Choroid plexus epithelial cell (primary cell): Measurements from ENCODE around the gene TSPAN17.

Source experiments
- DNase-seq: peaks from one replicate; pipeline ENCODE4 v3.0.0-alpha.2; 2010; ENCODE audit warnings: low read depth
- H3K4me3 ChIP-seq: 2 replicates; pipeline ENCODE4 v1.5.1; 2011; ENCODE audit warnings: low read depth, mild to moderate bottlenecking, control low read depth, low read length, moderate library complexity
- TF ChIP-seq, protein P1 (sequence below): conservative IDR thresholded peaks from 2 replicates; pipeline ENCODE4 v1.5.1; 2011; ENCODE audit warnings: low read depth, mild to moderate bottlenecking, control low read depth, inconsistent platforms, low read length, moderate library complexity

TSPAN17 gene

GRCh38 chr5:176660530-176660859, 13.2 kb downstream of the TSPAN17 start:
- no peak for DNase-seq
- TF ChIP-seq, protein P1, sequence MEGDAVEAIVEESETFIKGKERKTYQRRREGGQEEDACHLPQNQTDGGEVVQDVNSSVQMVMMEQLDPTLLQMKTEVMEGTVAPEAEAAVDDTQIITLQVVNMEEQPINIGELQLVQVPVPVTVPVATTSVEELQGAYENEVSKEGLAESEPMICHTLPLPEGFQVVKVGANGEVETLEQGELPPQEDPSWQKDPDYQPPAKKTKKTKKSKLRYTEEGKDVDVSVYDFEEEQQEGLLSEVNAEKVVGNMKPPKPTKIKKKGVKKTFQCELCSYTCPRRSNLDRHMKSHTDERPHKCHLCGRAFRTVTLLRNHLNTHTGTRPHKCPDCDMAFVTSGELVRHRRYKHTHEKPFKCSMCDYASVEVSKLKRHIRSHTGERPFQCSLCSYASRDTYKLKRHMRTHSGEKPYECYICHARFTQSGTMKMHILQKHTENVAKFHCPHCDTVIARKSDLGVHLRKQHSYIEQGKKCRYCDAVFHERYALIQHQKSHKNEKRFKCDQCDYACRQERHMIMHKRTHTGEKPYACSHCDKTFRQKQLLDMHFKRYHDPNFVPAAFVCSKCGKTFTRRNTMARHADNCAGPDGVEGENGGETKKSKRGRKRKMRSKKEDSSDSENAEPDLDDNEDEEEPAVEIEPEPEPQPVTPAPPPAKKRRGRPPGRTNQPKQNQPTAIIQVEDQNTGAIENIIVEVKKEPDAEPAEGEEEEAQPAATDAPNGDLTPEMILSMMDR: no peak
- H3K4me3 ChIP-seq: no peak overlapping the region

DNA sequence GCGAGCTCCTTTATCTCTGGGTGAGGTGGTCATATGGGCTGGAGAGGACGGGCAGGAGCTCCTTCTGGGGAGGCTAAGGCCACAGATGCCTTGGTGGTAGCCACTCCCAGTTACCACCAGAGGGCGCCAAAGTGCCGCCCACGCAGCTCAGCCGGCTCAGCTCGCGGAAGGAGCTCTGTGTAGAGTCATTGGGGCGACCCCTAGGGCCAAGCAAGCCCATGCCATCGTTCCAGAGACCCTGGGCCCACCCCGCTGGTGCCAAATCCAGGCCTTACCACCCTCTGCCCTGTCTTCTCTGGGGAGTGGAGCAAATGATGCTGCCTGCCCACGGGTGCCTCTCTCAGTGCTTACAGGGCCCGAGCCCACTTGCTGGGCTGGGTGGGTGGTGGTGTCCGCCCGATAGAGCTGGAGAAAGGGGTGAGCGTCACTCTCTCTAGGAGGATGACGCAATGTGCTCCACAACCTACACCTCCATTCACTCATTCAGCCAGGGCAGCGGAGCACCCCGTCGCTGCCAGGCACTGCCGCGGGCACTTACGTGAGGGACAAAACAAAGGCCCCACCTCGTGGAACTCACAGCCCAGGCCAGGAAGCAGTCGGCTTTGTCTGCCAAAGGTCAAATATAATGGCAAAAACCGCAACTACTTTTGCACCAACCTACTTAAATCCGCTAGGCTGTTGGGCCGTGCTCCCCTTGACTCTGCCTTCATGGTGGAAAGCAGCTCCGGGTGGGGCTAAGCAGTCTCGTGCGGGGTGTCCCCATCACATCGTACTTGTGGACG, 13.8 kb downstream of the TSPAN17 start:
- TF ChIP-seq, protein P1: peak; percentile 93
- DNase-seq: peak; percentile 81
- H3K4me3 ChIP-seq: no peak overlapping the region

- TF ChIP-seq, protein P1: no peak
- no peak for DNase-seq
- no peak overlapping the region for H3K4me3 ChIP-seq
These were observed 14.4 kb downstream of the TSPAN17 start for GRCh38 chr5:176661676-176662075.

GRCh38 chr5:176662371-176663333, 15.4 kb downstream of the TSPAN17 start:
- no peak overlapping the region for H3K4me3 ChIP-seq
- no peak for DNase-seq

DNA sequence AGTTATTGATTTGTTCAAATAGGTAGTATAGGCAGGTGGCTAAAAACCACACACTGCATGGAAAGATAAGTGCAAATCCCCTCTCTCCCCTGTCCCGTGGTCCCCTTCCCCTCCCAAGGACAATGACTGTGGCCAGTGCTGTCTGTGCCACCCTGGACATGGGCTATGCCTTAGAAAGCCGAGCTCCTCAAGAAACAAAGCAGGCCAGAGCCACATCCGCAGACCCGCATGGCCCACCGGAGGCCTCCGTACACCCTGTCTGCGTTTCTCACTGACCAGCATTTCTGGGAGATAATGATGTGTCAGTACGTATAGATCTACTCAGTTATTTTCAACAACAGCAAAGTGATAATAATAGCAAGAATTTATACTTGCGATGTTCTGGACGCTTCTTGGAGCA, 16.3 kb downstream of the TSPAN17 start:
- TF ChIP-seq, protein P1: no peak
- no peak for DNase-seq
- H3K4me3 ChIP-seq: no peak overlapping the region

More at GRCh38 chr5:176662371-176663333, 15.4 kb downstream of the TSPAN17 start:
- TF ChIP-seq, protein P1: no peak

- H3K4me3 ChIP-seq: no peak overlapping the region
- no peak for DNase-seq
- TF ChIP-seq, protein P1: no peak
These were observed 17.2 kb downstream of the TSPAN17 start for GRCh38 chr5:176664479-176664878.
